ENCODE measurements around the gene KRTAP10-10.
"Not testable (repeated sequence)": the region's sequence is repeated elsewhere in the genome, so short reads cannot be mapped to it uniquely, and the experiment has no call there.

KRTAP10-10 gene

DNA sequence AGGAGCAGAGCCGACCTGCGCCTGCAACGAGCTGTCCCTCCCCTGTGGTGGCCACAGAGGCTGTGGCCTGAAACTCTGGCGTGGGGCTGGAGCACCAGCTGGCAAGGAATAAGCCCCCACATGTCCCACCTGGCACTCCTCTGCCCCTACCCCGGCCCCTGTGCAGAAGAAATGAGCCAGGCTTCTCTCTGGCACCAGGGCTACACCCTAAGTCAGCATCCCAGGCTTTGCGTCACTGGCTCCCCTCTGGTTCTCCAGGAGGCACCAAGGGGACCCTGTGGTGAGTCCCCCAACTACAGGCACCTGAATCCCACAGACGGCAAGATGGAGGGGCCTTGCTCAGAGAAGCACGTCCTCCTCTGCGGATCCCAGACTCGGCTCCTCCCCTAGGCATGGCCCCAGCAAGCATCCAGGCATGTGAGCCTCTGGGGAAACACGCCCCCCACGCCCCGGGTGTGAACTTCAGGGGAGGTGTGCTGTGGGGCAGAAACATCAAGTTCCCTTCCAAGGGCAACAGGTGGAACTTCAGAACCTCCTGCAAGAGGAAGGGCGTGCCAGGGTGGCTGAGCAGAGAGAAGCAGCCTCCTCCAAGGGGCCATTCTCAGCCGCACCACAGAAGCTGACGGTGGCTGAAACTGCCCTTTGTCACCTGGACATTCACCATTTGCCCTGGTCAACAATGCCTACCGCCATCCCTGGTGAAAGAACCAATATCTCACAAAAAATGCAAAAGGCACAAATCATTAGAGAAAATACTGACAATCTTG is 33.9 kb upstream of the KRTAP10-10 start:
- DNase-seq, result no peak

- DNase-seq, result no peak
Observed at GRCh38 chr21:44603911-44604310, 33.2 kb upstream of the KRTAP10-10 start.

GRCh38 chr21:44606495-44606894 is 30.7 kb upstream of the KRTAP10-10 start:
- no peak for DNase-seq

DNA sequence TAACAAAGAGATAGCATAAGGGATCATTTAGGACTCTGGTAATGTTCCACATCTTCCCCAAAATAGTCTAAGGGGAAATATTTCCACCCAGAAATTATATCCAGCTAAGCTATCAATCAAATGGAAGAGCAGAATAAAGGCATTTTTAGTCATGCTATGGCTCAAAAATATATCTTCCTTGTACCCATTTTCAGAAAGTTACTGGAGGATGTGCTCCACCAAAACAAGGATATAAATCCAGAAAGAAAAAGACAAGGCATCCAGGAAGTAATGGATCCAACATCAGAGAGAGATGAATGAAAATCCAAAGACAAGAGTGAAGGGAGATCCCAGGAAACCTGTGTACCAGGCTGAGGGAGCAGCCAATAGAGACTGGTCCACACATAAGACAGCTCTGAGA is 28.0 kb upstream of the KRTAP10-10 start:
- no peak for DNase-seq

GRCh38 chr21:44610157-44610843 is 26.9 kb upstream of the KRTAP10-10 start:
- not testable (repeated sequence) for DNase-seq

DNA sequence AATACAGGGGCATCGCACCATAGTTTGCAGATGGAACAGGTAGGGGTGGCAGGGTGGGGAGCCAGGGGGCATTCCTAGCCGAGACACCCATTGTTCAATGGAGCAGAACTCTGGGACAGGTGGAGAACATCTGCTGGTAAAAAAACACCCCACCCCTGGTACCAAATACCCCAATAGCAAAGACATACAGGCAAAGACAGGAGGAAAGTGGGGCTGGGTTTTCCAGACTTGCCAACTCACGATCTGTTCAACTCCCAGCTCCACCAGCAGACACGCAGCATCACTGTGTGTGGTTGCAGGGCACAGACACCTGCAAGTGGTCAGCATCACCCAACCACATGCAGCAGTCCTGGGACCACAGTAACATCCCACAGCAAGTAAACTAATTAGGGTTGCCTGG is 25.6 kb upstream of the KRTAP10-10 start:
- no peak for DNase-seq

DNA sequence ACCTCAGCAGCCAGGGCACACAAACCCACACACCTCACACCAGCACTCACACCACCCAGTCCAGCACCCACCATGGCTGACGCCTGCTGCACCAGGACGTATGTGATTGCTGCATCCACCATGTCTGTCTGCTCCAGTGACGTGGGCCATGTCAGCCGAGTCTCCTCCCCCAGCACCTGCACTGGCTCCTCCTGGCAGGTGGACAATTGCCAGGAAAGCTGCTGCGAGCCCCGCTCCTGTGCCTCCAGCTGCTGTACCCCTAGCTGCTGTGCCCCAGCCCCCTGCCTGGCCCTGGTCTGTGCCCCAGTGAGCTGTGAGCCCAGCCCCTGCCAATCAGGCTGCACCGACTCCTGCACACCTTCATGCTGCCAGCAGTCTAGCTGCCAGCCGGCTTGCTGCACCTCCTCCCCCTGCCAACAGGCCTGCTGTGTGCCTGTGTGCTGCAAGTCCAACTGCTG is 25.1 kb upstream of the KRTAP10-10 start, which contains the start of gene KRTAP10-8:
KRTAP10-8 (plus strand) TSS at position 51 of the 458 bp plus-strand sequence; CDS start at position 73, 22 bp downstream.
- no peak for DNase-seq

DNA sequence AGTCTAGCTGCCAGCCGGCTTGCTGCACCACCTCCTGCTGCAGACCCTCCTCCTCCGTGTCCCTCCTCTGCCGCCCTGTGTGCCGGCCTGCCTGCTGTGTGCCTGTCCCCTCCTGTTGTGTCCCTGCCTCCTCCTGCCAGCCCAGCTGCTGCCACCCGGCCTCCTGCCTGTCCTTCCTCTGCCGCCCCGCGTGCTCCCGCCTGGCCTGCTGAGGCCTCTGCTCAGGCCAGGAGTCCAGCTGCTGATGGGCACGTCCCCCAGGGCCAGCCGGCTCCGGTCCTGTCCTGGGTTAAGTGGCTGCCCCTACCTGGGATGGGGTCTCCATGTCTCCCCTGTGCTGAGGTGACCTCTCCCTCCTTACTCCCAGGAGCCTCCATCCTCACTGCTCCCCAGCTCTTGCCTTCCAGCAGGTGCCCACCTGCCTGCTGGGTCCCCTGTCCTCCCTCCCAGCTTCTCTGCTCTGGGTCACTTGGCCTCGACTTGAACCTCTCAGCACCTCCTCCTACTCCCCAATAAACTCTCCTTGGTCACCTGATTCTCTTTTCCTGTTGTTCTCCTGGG is 24.4 kb upstream of the KRTAP10-10 start:
- no peak for DNase-seq

GRCh38 chr21:44613386-44614155 is 23.6 kb upstream of the KRTAP10-10 start:
- DNase-seq, result no peak

DNA sequence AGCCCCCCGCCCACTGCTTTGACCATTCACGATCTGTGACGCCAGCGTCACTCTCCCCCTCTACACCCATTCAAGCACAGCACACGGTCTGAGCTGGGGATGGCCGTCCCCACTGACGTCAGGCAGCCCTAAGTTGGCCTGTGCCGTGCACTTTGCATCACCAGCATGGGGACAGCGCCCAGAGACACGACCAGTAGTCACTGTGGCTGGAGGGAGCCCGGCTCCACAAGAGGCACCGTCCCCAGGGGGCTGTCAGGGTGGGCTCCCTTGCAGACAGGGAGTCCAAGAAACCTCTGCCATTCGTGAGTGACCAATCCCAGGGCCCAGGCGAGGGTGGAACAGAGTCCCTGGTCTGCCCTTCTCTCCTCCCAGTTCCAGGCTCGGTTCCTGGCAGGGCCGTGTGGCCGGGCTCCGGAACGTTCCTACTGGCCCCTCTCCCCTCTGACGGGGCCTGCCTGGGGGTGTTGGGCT is 23.0 kb upstream of the KRTAP10-10 start:
- DNase-seq, result no peak

- DNase-seq, result no peak
Observed at GRCh38 chr21:44614961-44615391, 22.2 kb upstream of the KRTAP10-10 start.

GRCh38 chr21:44615466-44615865 is 21.7 kb upstream of the KRTAP10-10 start:
- no peak for DNase-seq

DNA sequence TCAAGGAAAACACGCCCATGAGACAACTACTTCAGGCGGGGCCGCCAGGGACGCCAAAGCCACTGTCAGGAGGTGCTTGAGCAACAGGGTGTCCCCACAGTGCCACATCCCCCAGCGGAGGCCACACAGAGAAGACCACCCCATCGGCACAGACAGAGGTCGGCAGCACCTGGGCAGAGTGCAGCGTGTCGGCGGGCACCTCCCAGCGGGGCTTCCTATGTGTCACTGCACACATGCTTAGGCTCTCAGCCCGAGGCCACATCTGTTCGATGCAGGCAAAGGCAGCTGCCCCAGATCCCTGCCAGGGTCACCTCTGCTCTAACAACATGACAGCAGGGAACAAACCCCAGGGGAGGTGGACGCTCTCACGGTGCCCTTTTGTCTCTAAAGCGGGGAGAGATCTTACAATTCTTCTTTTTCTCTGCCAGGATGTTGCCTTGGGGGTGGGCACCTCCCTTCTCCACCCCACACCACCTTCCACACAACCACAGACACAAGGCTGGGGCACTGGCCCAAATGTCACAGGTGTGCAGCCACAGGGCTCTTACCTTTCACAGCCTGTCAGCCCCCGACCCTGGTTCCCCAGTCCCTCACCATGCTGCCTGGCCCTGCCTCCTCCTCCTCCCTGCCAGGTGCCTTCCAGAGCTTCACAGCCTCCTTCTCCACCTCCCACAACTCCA is 21.1 kb upstream of the KRTAP10-10 start:
- no peak for DNase-seq

DNA sequence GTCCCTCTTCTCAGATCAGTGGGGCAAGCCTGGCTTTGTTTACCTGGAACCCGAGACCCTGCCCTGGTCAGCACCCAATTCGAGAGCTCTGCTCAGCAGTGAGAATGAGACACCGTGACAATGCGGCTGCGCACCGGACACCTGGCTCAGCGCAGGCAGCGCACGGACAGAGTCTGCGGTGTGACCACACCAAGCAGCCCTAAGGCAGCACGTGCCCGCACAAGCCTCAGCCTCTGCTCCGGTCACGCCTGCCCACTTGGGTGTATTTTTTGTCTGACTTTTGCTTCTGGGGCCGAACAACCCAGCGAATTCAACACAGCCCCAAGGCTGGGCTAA is 20.6 kb upstream of the KRTAP10-10 start:
- DNase-seq, result no peak

DNA sequence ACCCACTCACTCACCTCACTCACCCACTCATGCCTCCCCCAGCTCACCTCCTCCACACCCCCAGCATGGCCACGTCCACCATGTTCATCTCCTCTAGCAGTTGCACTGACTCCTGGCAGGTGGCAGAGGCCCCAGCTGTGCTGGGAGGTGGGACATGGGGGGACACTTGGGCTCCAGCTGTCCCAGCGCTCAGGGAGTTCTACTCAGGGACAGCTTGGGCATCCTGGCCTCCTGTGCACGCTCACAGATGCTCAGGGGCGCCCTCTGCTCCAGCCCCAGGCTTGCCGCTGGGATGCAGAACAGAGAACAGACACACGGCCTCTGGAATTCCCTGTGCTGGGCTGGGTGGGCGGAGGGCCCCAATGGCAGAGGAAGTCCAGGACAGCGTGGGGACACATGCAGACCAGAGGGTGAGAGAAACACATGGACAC is 20.1 kb upstream of the KRTAP10-10 start:
- DNase-seq, result no peak

DNA sequence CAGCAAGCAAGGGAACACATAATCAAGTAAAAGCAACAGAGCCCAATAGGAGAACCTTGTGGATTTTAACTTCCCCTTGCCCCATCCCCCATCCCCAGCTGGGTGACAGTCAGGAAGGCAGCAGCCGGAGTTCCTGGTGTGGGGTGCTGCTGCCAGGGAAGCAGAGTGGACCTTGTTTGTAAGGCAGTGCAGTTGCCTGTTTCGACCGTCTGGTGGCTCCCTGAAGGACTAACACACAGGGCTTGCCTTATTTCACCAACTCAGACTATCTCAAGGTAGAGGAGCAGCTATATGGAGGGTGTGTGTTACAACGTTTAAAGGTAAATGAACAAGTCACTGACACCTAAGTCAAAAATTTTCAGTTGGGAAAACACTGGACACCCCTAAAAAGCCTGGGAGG is 18.7 kb upstream of the KRTAP10-10 start:
- no peak for DNase-seq

DNA sequence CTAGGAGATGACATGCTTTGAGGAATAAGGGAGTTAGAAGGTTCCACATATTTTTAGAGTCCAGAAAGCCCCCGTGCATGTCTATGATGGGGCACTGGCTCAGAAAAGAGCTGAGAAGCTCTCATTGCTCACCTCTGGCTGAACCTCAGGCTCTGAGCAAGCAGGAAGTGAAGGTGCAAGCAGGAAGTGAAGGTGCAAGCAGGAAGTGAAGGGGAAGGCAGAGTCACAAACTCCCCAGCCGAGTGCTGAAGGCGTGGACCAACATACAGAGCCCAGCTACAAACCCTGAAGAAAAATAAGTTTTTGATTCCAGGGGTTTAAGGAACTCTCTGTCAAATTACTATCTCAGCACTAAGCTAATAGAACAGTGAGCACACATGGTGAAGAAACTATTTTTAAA is 18.2 kb upstream of the KRTAP10-10 start:
- DNase-seq, result no peak

GRCh38 chr21:44619886-44620285 is 17.3 kb upstream of the KRTAP10-10 start:
- no peak for DNase-seq

DNA sequence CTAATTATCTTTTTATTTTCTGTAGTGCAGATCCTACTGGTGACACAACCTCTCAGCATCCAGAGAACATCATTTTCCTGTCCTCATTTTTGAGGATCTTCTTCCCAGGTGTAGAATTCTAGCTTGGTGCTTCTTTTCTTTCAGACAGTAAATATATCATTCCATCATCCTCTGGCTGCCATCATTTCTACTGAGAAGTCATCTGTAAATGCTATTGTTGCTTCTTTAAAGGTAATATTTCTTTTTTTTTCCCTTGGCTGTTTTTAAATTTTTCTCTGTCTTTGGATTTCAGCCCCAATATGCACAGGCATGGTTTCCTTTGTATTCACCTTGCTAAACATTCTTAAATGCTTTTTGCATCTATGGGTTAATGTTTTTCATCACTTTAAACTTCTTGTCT is 13.6 kb upstream of the KRTAP10-10 start:
- no peak for DNase-seq

DNA sequence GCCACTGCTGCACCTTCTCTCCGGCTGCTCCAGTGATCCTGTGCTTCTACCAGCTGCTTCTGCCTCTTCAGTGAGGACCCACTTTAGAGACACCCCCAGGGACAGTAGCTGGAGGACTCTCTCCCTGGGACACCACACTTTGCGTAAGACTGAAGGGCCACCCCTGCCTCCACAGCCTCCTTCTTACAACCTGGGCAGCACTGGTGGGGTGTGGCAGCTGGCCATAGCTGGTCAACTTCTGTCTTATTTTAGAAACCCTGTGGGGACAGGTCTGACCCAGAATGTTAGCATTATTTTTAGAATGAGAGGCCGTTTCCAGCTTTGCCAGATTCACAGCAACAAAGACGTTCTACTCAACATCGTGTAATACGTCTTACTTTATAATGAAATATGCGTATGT is 11.4 kb upstream of the KRTAP10-10 start:
- no peak for DNase-seq

DNA sequence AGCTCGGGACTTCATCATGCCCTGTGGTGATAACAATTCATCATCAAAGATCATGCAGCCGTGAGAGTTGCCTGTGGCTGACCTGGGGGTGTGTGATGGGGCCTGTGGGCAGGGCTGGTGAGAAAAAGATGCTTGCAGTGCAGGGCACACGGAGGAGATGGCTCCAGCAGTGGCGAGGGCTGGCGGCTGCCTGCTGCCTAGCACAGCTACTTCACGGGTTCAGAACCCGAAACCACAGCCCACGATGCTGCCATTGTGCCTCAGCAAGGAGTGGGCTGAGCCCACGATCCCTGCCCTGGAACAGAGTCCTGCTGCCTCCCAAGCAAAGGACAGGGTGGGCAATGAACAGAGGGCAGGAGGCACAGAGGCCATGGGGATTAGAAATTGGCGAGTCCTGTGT is 10.9 kb upstream of the KRTAP10-10 start:
- DNase-seq, result no peak

GRCh38 chr21:44626673-44627143 is 10.4 kb upstream of the KRTAP10-10 start, which contains the start of gene KRTAP10-9:
Gene KRTAP10-9 (plus strand): TSS chr21:44627093. CDS start chr21:44627172, 79 bp downstream.
- no peak for DNase-seq

Measured in fibroblast of upper back skin (primary cell).